Activated CD8-positive, alpha-beta T cell treated with anti-CD3 and anti-CD28 coated beads for 36 hours (primary cell): ENCODE measurements around the gene CIDEB. TPM values are rescaled to one million over a fixed set of nuclear protein-coding genes. Genes with fewer than 3 reads are reported as not detected.
"Not testable (repeated sequence)": the region's sequence is repeated elsewhere in the genome, so short reads cannot be mapped to it uniquely, and the experiment has no call there.

Source experiments
- ATAC-seq: fragments of 200-7000 bp; cut with Tn5 transposase; one replicate; pipeline ENCODE4 v1.10.0; 2021; ENCODE audit warnings: mild to moderate bottlenecking, moderate library complexity
- CTCF ChIA-PET: fragments of 350-600 bp; sonication (Branson Sonifier 250); formaldehyde crosslinking; loops from one replicate; lab custom pipeline; 2021; ENCODE audit warnings: antibody characterized with exemption; lab: Charles Lee
- POLR2A ChIA-PET: fragments of 350-600 bp; sonication (Branson Sonifier 250); formaldehyde crosslinking; loops from one replicate; lab custom pipeline; 2021; ENCODE audit warnings: antibody characterized with exemption; lab: Charles Lee
- DNase-seq: peaks from one replicate; pipeline ENCODE4 v3.0.0-alpha.2; 2020
- H3K27ac Mint-ChIP-seq: one replicate; pipeline ENCODE4 v1.8.0; 2021; ENCODE audit warnings: mild to moderate bottlenecking, mixed read lengths
- H3K27me3 Mint-ChIP-seq: one replicate; pipeline ENCODE4 v1.8.0; 2021; ENCODE audit warnings: mixed read lengths
- H3K36me3 Mint-ChIP-seq: one replicate; pipeline ENCODE4 v1.8.0; 2021; ENCODE audit warnings: low read depth, mixed read lengths
- H3K4me1 Mint-ChIP-seq: one replicate; pipeline ENCODE4 v1.8.0; 2021; ENCODE audit warnings: low read depth, mixed read lengths
- H3K4me3 Mint-ChIP-seq: one replicate; pipeline ENCODE4 v1.8.0; 2021; ENCODE audit warnings: mild to moderate bottlenecking, moderate library complexity, mixed read lengths
- H3K9me3 Mint-ChIP-seq: one replicate; pipeline ENCODE4 v1.8.0; 2021; ENCODE audit warnings: mixed read lengths
- CTCF ChIP-seq: fragments of 200-600 bp; IDR thresholded peaks from one replicate; pipeline ENCODE4 v1.8.0; 2022; ENCODE audit warnings: antibody characterized with exemption, mild to moderate bottlenecking
- intact Hi-C: fragments of 100-400 bp; cut with micrococcal nuclease; formaldehyde crosslinking; loops from one replicate; pipeline ENCODE4 v1.10.0; 2022
- total RNA-seq, 2 experiments: library from RNA; stranded (reverse); gene quantifications; one replicate each; pipeline ENCODE4 v1.2.3, GENCODE V29; 2021

The CIDEB gene
- total RNA-seq, 2 experiments from 2014 or later, result 12.1 to 13.6 TPM

DNA sequence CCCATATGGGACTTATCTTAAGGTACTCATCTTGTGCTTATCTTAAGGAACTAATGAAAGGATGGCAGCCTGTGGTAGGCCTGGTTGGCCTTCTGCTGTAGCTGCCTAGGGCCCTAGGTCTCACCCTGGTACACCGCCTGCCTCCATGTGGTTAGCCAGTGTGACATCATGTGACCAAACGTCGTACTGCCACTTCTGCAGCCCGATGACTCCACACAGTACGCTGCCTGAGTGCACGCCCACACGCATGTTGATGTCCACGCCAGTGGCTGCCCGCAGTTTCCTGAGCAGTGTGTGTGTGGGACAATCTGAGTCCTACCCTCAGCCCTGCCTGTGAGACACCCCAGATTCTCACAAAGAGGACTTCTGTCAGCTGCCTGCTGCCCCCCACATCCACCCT, 22.0 kb upstream of the CIDEB start:
- intact Hi-C loops, result no loop called here
- no peak for TF ChIP-seq CTCF
- peaks cover 42% of the 10 kb centered on the region for H3K4me1 Mint-ChIP-seq
- DNase-seq (peak; percentile 85), ATAC-seq (peak; percentile 53)
- ChIA-PET CTCF (interaction anchor here (0.8 to 8.8 kb wide), 6 partner anchors 9 to 112 kb away, joined by 3 to 155 read pairs (median 26); partner anchors contain the start of genes CIDEB, LTB4R, LTB4R2 and RIPK3), POLR2A (interaction anchor here (0.7 to 8.5 kb wide), 2 partner anchors 11 to 100 kb away, joined by 3 to 82 read pairs; partner anchors contain the start of genes CBLN3 and KHNYN)
- no peaks in the 10 kb centered on the region for H3K9me3 Mint-ChIP-seq
- peak overlapping the region; percentile 61 for H3K27ac Mint-ChIP-seq
- H3K36me3 Mint-ChIP-seq, result no peaks in the 10 kb centered on the region
- H3K4me3 Mint-ChIP-seq, result no peak overlapping the region
- H3K27me3 Mint-ChIP-seq, result peaks cover 22% of the 10 kb centered on the region

GRCh38 chr14:24329073-24329663, 21.4 kb upstream of the CIDEB start:
- ATAC-seq (no peak), DNase-seq (no peak)
- ChIA-PET POLR2A (interaction anchor here (0.7 to 8.5 kb wide), 3 partner anchors 11 to 101 kb away, joined by 3 to 82 read pairs (median 4); partner anchors contain the start of genes CBLN3 and KHNYN), CTCF (interaction anchor here (0.8 to 8.8 kb wide), 7 partner anchors 8 to 112 kb away, joined by 3 to 155 read pairs (median 9); partner anchors contain the start of genes CIDEB, LTB4R, LTB4R2 and RIPK3)
- Mint-ChIP-seq H3K27ac (peak overlapping the region; percentile 61), H3K36me3 (no peaks in the 10 kb centered on the region), H3K27me3 (peaks cover 18% of the 10 kb centered on the region), H3K4me1 (peaks cover 40% of the 10 kb centered on the region), H3K4me3 (no peak overlapping the region), H3K9me3 (no peaks in the 10 kb centered on the region)
- no peak for TF ChIP-seq CTCF
- intact Hi-C loops, result no loop called here

DNA sequence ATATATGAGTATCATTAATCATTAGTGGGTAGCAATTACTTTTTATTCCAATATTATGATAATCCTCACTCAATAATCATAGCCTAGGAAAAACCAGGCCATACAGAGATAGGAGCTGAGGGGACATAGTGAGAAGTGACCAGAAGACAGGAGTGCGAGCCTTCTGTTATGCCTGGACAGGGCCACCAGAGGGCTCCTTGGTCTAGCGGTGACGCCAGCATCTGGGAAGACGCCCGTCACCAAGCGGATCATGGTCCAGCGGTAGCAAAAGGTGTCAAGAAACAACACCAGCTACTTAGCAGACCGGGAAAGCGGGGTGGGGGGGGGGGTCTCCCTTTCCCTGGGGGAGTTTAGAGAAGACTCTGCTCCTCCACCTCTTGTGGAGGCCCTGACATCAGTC, 20.1 kb upstream of the CIDEB start:
- POLR2A ChIA-PET, result interaction anchor here (0.6 kb wide), 1 partner anchor 38 kb away, joined by 3 read pairs; no protein-coding TSS in a partner anchor
- not testable (repeated sequence) for H3K4me3 Mint-ChIP-seq
- peak; percentile 49 for TF ChIP-seq CTCF

GRCh38 chr14:24327303-24327702, 19.5 kb upstream of the CIDEB start:
- H3K27ac Mint-ChIP-seq, result no peak overlapping the region

More for the DNA sequence above, 20.1 kb upstream of the CIDEB start:
- H3K9me3 Mint-ChIP-seq, ATAC-seq, H3K27ac Mint-ChIP-seq, intact Hi-C loops, H3K36me3 Mint-ChIP-seq: not testable (repeated sequence)
- CTCF ChIA-PET, result interaction anchor here (1.1 to 8.8 kb wide), 8 partner anchors 10 to 114 kb away, joined by 3 to 138 read pairs (median 8); partner anchors contain the start of genes CIDEB, LTB4R and LTB4R2
- H3K4me1 Mint-ChIP-seq, result peaks cover 34% of the 10 kb centered on the region
- DNase-seq, result peak; percentile 42
- H3K27me3 Mint-ChIP-seq, result peaks cover 12% of the 10 kb centered on the region

More at GRCh38 chr14:24327303-24327702, 19.5 kb upstream of the CIDEB start:
- ATAC-seq (no peak), DNase-seq (no peak)
- POLR2A ChIA-PET, result interaction anchor here (0.6 kb wide), 1 partner anchor 37 kb away, joined by 3 read pairs; no protein-coding TSS in a partner anchor
- H3K4me3 Mint-ChIP-seq, result no peak overlapping the region
- TF ChIP-seq CTCF, result no peak
- no peaks in the 10 kb centered on the region for H3K9me3 Mint-ChIP-seq
- H3K36me3 Mint-ChIP-seq, result no peaks in the 10 kb centered on the region
- peaks cover 8% of the 10 kb centered on the region for H3K27me3 Mint-ChIP-seq
- CTCF ChIA-PET, result interaction anchor here (1.1 to 8.8 kb wide), 8 partner anchors 9 to 114 kb away, joined by 3 to 138 read pairs (median 8); partner anchors contain the start of genes CIDEB, LTB4R and LTB4R2
- intact Hi-C loops, result no loop called here
- H3K4me1 Mint-ChIP-seq, result peaks cover 32% of the 10 kb centered on the region
